Right lobe of liver (tissue), 4 donors: ENCODE measurements around the gene ZC2HC1B.

Experiments
- CTCF ChIP-seq, 4 donors: fragments of 200-600 bp in 3 of 4; fragments of 450-650 bp in 1 of 4; IDR thresholded peaks; one replicate each; pipeline versions ENCODE4 v1.5.1 to v1.8.0; 2016 to 2022; ENCODE audit warnings: antibody characterized with exemption in 4 of 4, mild to moderate bottlenecking in 2 of 4
- POLR2A ChIP-seq: fragments of 450-650 bp; IDR thresholded peaks from one replicate; pipeline ENCODE4 v1.6.1; 2017; ENCODE audit warnings: antibody characterized with exemption, mild to moderate bottlenecking
- donor health status: DM: no; HTN: no; CAD: no.
- donor health status: DM: no; HTN: no; CAD: no.
- donor health status: DM: no; HTN: yes; CAD: no.

GRCh38 chr6:143964674-143965081 is 100.4 kb downstream of the ZC2HC1B start:
- TF ChIP-seq POLR2A (no peak), CTCF (IDR thresholded peaks at IDR 0.05) (no peak)
